HG03469 (cell line): ENCODE measurements around the gene NFKB1.
"Not testable (repeated sequence)": the region's sequence is repeated elsewhere in the genome, so short reads cannot be mapped to it uniquely, and the experiment has no call there.

Experiments
- ATAC-seq: cut with Tn5 transposase; IDR thresholded peaks from one replicate; pipeline ENCODE4 v1.9.1; 2021; ENCODE audit warnings: mild to moderate bottlenecking, moderate library complexity, moderate number of reproducible peaks; ENCODE audit not compliant: unreplicated experiment

NFKB1 gene

GRCh38 chr4:102560571-102561341, 59.6 kb downstream of the NFKB1 start:
- no peak for ATAC-seq

DNA sequence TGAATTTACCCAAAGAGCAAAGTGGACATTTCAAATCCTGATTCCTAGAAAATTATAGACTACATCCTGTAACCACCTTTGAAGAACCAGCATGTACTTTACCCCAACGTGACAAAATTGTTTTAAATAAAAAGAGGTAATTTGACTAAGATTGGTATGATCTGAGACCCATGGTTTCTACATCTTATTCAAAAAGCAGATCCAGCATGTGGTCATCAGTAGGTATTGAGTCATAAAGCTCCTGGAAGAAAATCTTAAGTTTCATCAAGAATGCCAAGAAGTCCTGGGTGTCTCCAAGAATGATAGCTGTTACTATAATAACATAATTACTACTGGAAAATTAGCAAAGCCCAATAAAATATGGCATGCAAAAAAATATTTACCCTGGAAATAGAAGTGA, 61.8 kb downstream of the NFKB1 start:
- ATAC-seq: no peak

DNA sequence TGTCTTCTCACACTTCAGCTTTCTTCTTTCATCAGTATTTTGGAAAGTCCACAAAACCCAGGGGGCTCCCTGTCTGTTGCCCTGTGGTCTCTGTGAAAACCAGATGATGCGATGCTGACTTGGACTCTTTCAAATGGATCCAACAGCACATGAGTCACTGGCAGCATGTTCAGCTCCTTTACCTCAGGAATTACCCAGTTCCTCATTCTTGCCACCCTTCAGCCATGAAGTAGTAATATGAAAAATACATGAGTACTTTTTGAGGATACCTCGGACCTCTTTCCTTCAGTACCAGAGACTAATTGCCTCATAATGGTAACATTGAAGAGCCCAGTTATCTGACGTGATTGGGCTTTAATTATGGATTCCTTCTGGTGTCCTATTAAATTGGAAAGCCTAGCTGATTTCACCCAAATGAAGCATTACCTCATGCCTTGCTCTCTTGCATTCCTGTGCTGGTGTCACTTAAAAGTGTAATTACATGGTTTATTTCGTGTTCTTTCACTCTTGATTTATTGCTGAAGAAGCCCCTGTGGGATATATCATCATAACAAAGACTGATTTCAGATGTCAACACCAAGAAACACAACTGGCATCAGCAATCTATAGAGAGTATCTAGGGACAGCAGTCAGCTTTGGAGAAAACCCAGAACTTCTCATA, 63.4 kb downstream of the NFKB1 start:
- ATAC-seq: peak; percentile 82

DNA sequence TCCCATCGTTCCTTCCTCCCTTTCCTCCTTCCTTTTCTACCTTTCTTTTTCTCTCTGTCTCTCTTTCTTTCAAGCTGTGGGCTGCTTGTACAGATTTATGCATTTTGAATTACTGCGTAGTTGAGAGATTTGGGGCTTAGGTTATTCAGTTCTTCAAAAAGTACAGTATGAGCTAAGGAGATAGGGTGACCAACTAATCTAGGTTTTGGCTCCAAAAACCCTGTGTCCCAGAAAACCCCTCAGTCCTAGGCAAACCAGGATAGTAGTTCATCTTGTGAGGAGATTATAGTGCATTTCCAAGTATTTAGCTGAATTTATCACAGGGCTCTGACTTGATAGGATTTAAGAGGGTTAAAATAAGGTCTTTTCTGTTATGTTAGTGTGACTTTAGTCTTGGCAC, 64.5 kb downstream of the NFKB1 start:
- no peak for ATAC-seq

GRCh38 chr4:102566426-102566825, 65.3 kb downstream of the NFKB1 start:
- ATAC-seq: no peak

- ATAC-seq: no peak
Observed at GRCh38 chr4:102567427-102567826, 66.3 kb downstream of the NFKB1 start.

- no peak for ATAC-seq
Observed at GRCh38 chr4:102569200-102569599, 68.0 kb downstream of the NFKB1 start.

- ATAC-seq: not testable (repeated sequence)
Observed at GRCh38 chr4:102570211-102570610, 69.1 kb downstream of the NFKB1 start.

DNA sequence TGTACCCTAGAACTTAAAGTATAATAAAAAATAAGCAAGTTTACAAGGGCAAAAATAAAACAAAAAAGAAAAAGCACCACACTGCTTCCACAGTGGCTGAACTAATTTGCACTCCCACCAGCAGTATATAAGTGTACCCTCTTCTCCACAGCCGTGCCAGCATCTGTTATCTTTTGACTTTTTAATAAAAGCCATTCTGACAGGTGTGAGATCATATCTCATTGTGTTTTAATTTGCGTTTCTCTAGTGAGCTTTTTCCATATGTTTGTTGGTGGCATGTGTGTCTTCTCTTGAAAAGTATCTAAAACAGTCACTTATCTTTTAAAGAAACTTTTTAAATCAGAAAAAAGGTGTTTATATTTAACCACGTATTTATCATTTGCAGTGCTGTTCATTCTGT, 71.3 kb downstream of the NFKB1 start:
- no peak for ATAC-seq

DNA sequence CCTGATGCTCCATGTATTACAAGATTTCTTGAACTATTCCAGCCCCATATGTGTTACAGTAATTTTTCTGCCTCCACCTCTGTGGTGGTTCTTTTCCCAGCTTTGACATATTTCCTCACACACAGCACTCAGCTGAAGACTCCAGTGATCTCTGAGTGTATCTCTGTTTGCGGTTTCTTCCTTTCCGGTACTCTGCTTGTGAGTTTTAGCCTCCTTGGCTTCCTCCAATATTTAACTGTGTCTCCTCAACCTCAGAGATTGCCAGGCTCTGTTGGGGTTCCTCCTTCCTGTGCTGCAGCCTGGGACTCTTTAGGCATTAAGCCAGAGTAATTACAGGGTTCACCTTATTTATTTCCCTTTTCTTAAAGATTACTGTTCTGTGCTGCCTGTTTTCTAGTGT, 73.2 kb downstream of the NFKB1 start:
- ATAC-seq: no peak

GRCh38 chr4:102575369-102576129, 74.4 kb downstream of the NFKB1 start:
- ATAC-seq: no peak

DNA sequence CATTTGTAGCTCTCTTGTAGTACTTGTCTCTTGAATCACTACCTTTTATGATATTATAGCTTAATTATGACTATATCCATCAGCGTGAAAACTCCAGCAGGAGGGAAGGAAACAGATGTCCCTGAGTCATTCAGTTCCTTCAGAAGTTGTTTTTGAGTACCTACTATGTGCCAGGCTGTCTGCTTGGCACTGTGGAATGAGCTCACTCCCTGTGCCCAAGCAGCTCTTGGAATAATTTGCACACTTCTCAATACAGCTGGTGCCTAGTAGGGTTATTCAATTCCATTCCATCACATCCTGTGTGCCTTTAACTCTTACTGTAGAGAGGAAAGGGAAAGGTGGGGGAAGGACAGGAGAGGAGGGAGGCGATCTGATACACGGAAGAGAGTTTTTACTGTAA, 77.1 kb downstream of the NFKB1 start:
- ATAC-seq: no peak

GRCh38 chr4:102578819-102579218, 77.7 kb downstream of the NFKB1 start:
- no peak for ATAC-seq

GRCh38 chr4:102579794-102580462, 78.8 kb downstream of the NFKB1 start:
- no peak for ATAC-seq

DNA sequence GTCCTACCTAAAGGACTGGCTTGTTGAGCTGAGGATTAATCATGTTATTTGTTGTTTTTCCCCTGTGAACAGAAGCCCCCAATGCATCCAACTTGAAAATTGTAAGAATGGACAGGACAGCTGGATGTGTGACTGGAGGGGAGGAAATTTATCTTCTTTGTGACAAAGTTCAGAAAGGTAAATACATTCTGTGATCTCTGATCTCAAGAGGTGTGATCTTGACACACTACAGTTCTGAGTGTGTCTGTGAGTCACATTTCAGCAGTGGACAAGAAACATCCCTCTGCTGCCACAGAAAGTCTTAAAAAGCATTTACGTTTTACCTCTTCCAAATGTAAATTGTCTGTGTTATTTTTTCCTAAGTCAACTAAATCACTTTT, 79.3 kb downstream of the NFKB1 start:
- ATAC-seq: no peak

DNA sequence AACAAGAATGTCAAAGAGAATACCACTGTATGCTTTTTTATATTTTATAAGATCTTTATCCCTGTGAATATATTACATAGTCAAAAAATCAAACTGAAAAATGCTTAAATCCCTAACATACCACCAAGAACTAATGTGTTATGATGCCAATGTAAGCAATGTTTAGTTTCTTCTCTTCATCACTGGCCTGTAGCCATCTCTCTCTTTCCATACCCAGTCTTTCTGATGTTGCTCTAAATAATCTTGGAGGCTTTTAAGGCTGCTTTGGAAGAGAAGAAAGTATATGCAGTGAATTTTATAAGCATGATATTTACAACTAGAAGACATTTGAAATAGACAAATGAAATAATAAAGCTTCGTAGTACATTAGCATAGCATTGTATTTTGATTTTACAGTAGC, 82.9 kb downstream of the NFKB1 start:
- no peak for ATAC-seq

- peak; percentile 30 for ATAC-seq
Observed at GRCh38 chr4:102585329-102585728, 84.2 kb downstream of the NFKB1 start.

DNA sequence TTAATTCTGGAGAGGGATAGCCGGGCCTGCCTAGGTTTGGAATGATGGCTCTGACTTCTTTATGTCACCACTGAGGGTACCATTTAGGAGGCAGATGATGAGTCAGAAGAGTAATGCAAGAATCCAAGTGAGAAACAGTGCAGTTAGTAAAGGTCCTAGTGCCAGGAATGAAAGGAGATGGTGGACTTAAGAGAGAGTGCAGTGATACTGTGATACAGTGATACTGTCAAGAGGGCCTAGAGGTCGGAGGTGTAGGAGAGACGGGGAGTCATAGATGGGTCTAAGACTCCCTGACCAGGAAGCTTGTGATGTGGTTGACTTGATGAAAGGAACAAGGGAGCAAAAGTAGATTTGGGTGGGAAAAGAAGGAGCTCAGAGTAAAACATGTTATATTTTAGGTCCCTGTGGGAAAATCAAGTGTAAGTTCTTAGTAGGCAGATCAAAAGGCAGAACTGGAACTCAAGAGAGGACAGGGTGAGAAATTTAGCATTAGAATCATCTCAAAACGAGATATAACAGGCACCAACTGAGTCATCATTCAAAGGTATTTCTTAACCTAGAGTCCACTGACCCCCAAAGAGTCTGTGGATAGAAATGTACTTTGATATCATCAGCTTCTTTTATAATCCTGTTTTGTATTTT, 85.0 kb downstream of the NFKB1 start:
- peak; percentile 37 for ATAC-seq

DNA sequence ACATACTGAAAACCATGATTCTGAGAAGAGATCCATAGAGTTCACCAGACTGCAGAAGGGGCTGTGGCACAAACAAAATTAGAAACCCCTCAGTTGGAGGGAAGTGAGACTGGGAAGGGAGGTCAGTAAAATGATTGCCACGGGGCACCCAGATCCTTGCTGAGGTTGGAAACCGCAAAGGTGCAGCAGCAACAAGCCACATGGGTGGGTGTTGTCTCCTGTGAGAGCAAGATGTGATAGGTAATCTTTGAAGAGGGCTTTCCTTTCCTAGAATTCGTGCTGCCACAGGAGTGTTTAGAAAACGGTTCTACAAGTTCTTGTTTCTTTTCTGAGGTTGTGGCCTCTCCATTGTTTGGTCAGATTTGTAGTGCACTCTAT, 85.5 kb downstream of the NFKB1 start:
- peak; percentile 30 for ATAC-seq

GRCh38 chr4:102589743-102590142, 88.6 kb downstream of the NFKB1 start:
- ATAC-seq: no peak

- ATAC-seq: no peak
Observed at GRCh38 chr4:102592256-102592655, 91.1 kb downstream of the NFKB1 start.
